Heart left ventricle (tissue), 13 donors: Measurements from ENCODE around the gene NIT2.

ENCODE experiments used
- CTCF ChIP-seq, 12 donors: fragments of 200-600 bp; sonication (generic) in 4 of 12; IDR thresholded peaks; one replicate each; pipeline versions ENCODE4 v1.5.0 to v1.8.0; 2018 to 2022; ENCODE audit warnings: antibody characterized with exemption in 12 of 12, mild to moderate bottlenecking in 5 of 12
- POLR2A ChIP-seq, 2 donors: fragments of 450-650 bp; IDR thresholded peaks; one replicate each; pipeline ENCODE4 v1.6.1; 2017; ENCODE audit warnings: antibody characterized with exemption in 2 of 2, mild to moderate bottlenecking in 2 of 2, moderate library complexity in 2 of 2
- donor health status: ischemic (EF 13 %, LVEDD 7.1; RV severe dilation, severe dysfunction).
- donor health status: DM: no; HTN: yes; CAD: no.
- donor health status: DM: no; HTN: no; CAD: no.
- donor health status: ischemic (EF 25% LVEDD 6.9; RV normal size, moderate dysfunction).
- donor health status: ischemic (EF 25% LVEDD 5.7; RV mildly dilated, moderate dysfunction).
- donor health status: ischemic (EF 35%, LVEDD 5.7; RV mildly dilated, moderate dysfunction).
- donor health status: nonischemic (EF 11% LVEDD 7.7; RV severe dilation, severe dysfunction).
- donor health status: DM: yes; HTN: yes; CAD: no.
- donor health status: PGD.
- donor health status: ischemic (EF 29% LVEDD 5.4; RV normal size, mild dysfunction).
- donor health status: nonischemic (EF 23%, LVEDD 6.1; RV moderate dilation, normal function).

- no peak for TF ChIP-seq CTCF (IDR thresholded peaks at IDR 0.05)
- no peak for TF ChIP-seq POLR2A (IDR thresholded peaks at IDR 0.05)
These were observed 1.5 kb upstream of the NIT2 start for GRCh38 chr3:100333051-100333450.
